Keratinocyte (primary cell): ENCODE results near the gene DRD2. TPM values are rescaled to one million over a fixed set of nuclear protein-coding genes. Genes with fewer than 3 reads are reported as not detected.

Experiments used
- DNase-seq: peaks from one replicate; pipeline ENCODE4 v3.0.0-alpha.2; 2011; ENCODE audit warnings: low read depth, missing footprints, low spot score
- FAIRE-seq: peaks from 2 replicates; lab custom pipeline; 2011; peaks lifted over from hg19 to GRCh38; lab: Jason Lieb, UNC
- H2AFZ ChIP-seq: 2 replicates; pipeline ENCODE4 v1.6.0; 2012; ENCODE audit warnings: low read length, control low read depth, inconsistent platforms; ENCODE audit not compliant: control insufficient read depth
- H3K27ac ChIP-seq: 2 replicates; pipeline ENCODE4 v1.5.1; 2011; ENCODE audit warnings: low read length; ENCODE audit not compliant: control insufficient read depth, insufficient read depth
- H3K27me3 ChIP-seq: 3 replicates; pipeline ENCODE4 v1.6.0; 2011; ENCODE audit warnings: low read length; ENCODE audit not compliant: control insufficient read depth, insufficient read depth; ENCODE audit errors: extremely low read depth
- H3K36me3 ChIP-seq, 2 experiments: 2 replicates in 1 of 2; 3 replicates in 1 of 2; pipeline ENCODE4 v1.5.1; 2011; ENCODE audit warnings: low read length in 2 of 2, mild to moderate bottlenecking in 1 of 2; ENCODE audit not compliant: control insufficient read depth in 2 of 2, insufficient read depth in 2 of 2; ENCODE audit errors: extremely low read depth in 1 of 2
- H3K4me1 ChIP-seq: 3 replicates; pipeline ENCODE4 v1.5.1; 2011; ENCODE audit warnings: low read length; ENCODE audit not compliant: control insufficient read depth, insufficient read depth; ENCODE audit errors: extremely low read depth
- H3K4me2 ChIP-seq: 3 replicates; pipeline ENCODE4 v1.6.0; 2011; ENCODE audit warnings: low read depth, low read length; ENCODE audit not compliant: control insufficient read depth, insufficient read depth; ENCODE audit errors: extremely low read depth
- H3K4me3 ChIP-seq, 3 experiments: fragments of 200-600 bp in 1 of 3; sonication (generic) in 1 of 3; 2 replicates in 2 of 3; 3 replicates in 1 of 3; pipeline ENCODE4 v1.5.1; 2011 to 2016; ENCODE audit warnings: low read length in 3 of 3, mild to moderate bottlenecking in 3 of 3, control low read depth in 2 of 3, inconsistent platforms in 1 of 3, low read depth in 1 of 3, mixed read lengths in 1 of 3, mixed run types in 1 of 3, moderate library complexity in 1 of 3; ENCODE audit not compliant: control insufficient read depth in 2 of 3, insufficient read depth in 2 of 3; ENCODE audit errors: extremely low read depth in 1 of 3
- H3K79me2 ChIP-seq: 2 replicates; pipeline ENCODE4 v1.6.0; 2012; ENCODE audit warnings: low read length; ENCODE audit not compliant: control insufficient read depth, insufficient read depth
- H3K9ac ChIP-seq: 3 replicates; pipeline ENCODE4 v1.6.0; 2011; ENCODE audit warnings: low read length; ENCODE audit not compliant: control insufficient read depth, insufficient read depth; ENCODE audit errors: extremely low read depth
- H3K9me1 ChIP-seq: 3 replicates; pipeline ENCODE4 v1.6.0; 2011; ENCODE audit warnings: low read length; ENCODE audit not compliant: control insufficient read depth, insufficient read depth; ENCODE audit errors: extremely low read depth
- H3K9me3 ChIP-seq: 2 replicates; pipeline ENCODE4 v1.5.1; 2012; ENCODE audit warnings: low read depth, low read length; ENCODE audit not compliant: control insufficient read depth
- H4K20me1 ChIP-seq: 3 replicates; pipeline ENCODE4 v1.6.0; 2011; ENCODE audit warnings: low read length; ENCODE audit not compliant: control insufficient read depth, insufficient read depth; ENCODE audit errors: extremely low read depth
- CTCF ChIP-seq, 3 experiments: IDR thresholded peaks in 1 of 3; conservative IDR thresholded peaks in 1 of 3; optimal IDR thresholded peaks in 1 of 3; 2 replicates in 2 of 3; 3 replicates in 1 of 3; pipeline versions ENCODE3 to v1.5.1; 2011; ENCODE audit warnings: low read length in 3 of 3, mild to moderate bottlenecking in 3 of 3, moderate library complexity in 2 of 3, control low read depth in 1 of 3, inconsistent platforms in 1 of 3; ENCODE audit not compliant: insufficient read depth in 2 of 3; ENCODE audit errors: extremely low read depth in 1 of 3
- EZH2 ChIP-seq: IDR thresholded peaks from one replicate; pipeline ENCODE4 v1.6.1; 2012; ENCODE audit warnings: inconsistent platforms, mild to moderate bottlenecking, low read length, moderate library complexity
- dilution Hi-C: fragments of 300-500 bp; cut with MboI; formaldehyde crosslinking; loops from one replicate; pipeline ENCODE4 v1.7.0; 2020; ENCODE audit warnings: low sequenced_read_pairs; ENCODE audit not compliant: extremely low pct_ligation_motif_present
- polyA plus RNA-seq, 5 experiments: library from polyadenylated mRNA; depleted of rRNA in 3 of 5; stranded (reverse) in 3 of 5; stranded (forward) in 1 of 5; unstranded in 1 of 5; fragments of >200 nt; gene quantifications; 1 replicate in 1 of 5; 2 replicates in 3 of 5; 3 replicates in 1 of 5; pipeline versions ENCODE4 v1.2.1 to v1.2.3, GENCODE V29; 2011 to 2012; ENCODE audit warnings: missing spikeins in 2 of 5, low read depth in 1 of 5, low replicate concordance in 1 of 5

The DRD2 gene
- polyA plus RNA-seq, 1 donor (not counting 4 experiments of a cell fraction or from before 2014, with no cell fraction given) = 0.26 TPM

- dilution Hi-C loops = no loop called here
- H3K79me2 ChIP-seq = no peaks in the 10 kb centered on the region
- DNase-seq (no peak), FAIRE-seq (no peak)
- H2AFZ ChIP-seq = no peak overlapping the region
- no peak overlapping the region for H3K4me3 ChIP-seq
- no peak overlapping the region for H3K27ac ChIP-seq
- peaks cover 27% of the 10 kb centered on the region for H3K4me1 ChIP-seq
- no peak overlapping the region for H3K4me2 ChIP-seq
- H3K9me1 ChIP-seq = no peaks in the 10 kb centered on the region
- no peaks in the 10 kb centered on the region for H4K20me1 ChIP-seq
- no peak for TF ChIP-seq CTCF (optimal IDR thresholded peaks at IDR 0.05 in 1 of 3, IDR thresholded peaks at IDR 0.05 in 1 of 3, conservative IDR thresholded peaks at IDR 0.05 in 1 of 3; ENCODE audit: extremely low read depth in 1 of 3, insufficient read depth in 2 of 3, low read length in 3 of 3)
- H3K9me3 ChIP-seq = no peaks in the 10 kb centered on the region
- no peaks in the 10 kb centered on the region for H3K27me3 ChIP-seq
- no peaks in the 10 kb centered on the region for H3K36me3 ChIP-seq
- no peak overlapping the region for H3K9ac ChIP-seq
These were observed 85.9 kb downstream of the DRD2 start for GRCh38 chr11:113389272-113389671.

GRCh38 chr11:113387605-113388211 lies 87.5 kb downstream of the DRD2 start, which contains the start of gene ANKK1:
Gene ANKK1 (plus strand): TSS chr11:113387779. CDS start chr11:113387885, 106 bp downstream.
- no peak for TF ChIP-seq EZH2
- TF ChIP-seq CTCF (optimal IDR thresholded peaks at IDR 0.05 in 1 of 3, IDR thresholded peaks at IDR 0.05 in 1 of 3, conservative IDR thresholded peaks at IDR 0.05 in 1 of 3; ENCODE audit: extremely low read depth in 1 of 3, insufficient read depth in 2 of 3, low read length in 3 of 3) = peak; percentile 40 to 84 (median 81)
- FAIRE-seq (no peak), DNase-seq (no peak)
- Histone ChIP-seq H3K27ac (peak within 1 kb of the TSS; percentile 50), H3K4me2 (peak within 1 kb of the TSS; percentile 29), H3K9ac (peak within 1 kb of the TSS; percentile 68), H4K20me1 (no peaks in the 10 kb centered on the region), H3K4me3 (peak within 1 kb of the TSS; percentile 16 to 48 (median 30)), H2AFZ (peak within 1 kb of the TSS; percentile 81), H3K9me3 (no peaks in the 10 kb centered on the region), H3K36me3 (no peaks in the 10 kb centered on the region), H3K79me2 (no peaks in the 10 kb centered on the region), H3K4me1 (peaks cover 34% of the 10 kb centered on the region), H3K27me3 (no peaks in the 10 kb centered on the region), H3K9me1 (no peaks in the 10 kb centered on the region)
- dilution Hi-C loops = no loop called here
